ENCODE results near the gene PTPDC1.

- TF ChIP-seq CTCF (IDR thresholded peaks at IDR 0.05) (no peak), POLR2AphosphoS5 (IDR thresholded peaks at IDR 0.05; ENCODE audit: insufficient read depth in 1 of 2, low read depth in 1 of 2) (no peak)
Measured at GRCh38 chr9:94082553-94082952, 1.7 kb upstream of the PTPDC1 start.
